Trophoblast cell (in vitro differentiated cells and primary cell): ENCODE measurements around the gene UGT1A7.

ENCODE experiments used
- DNase-seq, 2 donors: peaks; one replicate each; pipeline ENCODE4 v3.0.0-alpha.2; 2016
- H2AFZ ChIP-seq: 2 replicates; pipeline ENCODE4 v1.6.1; 2013; ENCODE audit warnings: low read length, moderate library complexity, mild to moderate bottlenecking; ENCODE audit not compliant: insufficient read depth, poor library complexity
- H2AK5ac ChIP-seq: 2 replicates; pipeline ENCODE4 v1.6.1; 2013; ENCODE audit warnings: mild to moderate bottlenecking, low read length
- H2BK120ac ChIP-seq: 2 replicates; pipeline ENCODE4 v1.6.1; 2013; ENCODE audit warnings: low read length, mild to moderate bottlenecking, moderate library complexity; ENCODE audit not compliant: insufficient read depth, poor library complexity
- H2BK12ac ChIP-seq: 2 replicates; pipeline ENCODE4 v1.6.1; 2013; ENCODE audit warnings: mild to moderate bottlenecking, low read length, moderate library complexity
- H2BK5ac ChIP-seq: 2 replicates; pipeline ENCODE4 v1.6.1; 2013; ENCODE audit warnings: low read length, low read depth, moderate library complexity, mild to moderate bottlenecking; ENCODE audit not compliant: poor library complexity
- H3K14ac ChIP-seq: 2 replicates; pipeline ENCODE4 v1.6.1; 2013; ENCODE audit warnings: mild to moderate bottlenecking, low read length
- H3K18ac ChIP-seq: 2 replicates; pipeline ENCODE4 v1.6.1; 2013; ENCODE audit warnings: mild to moderate bottlenecking, low read length
- H3K23ac ChIP-seq: 2 replicates; pipeline ENCODE4 v1.6.1; 2013; ENCODE audit warnings: low read length
- H3K27ac ChIP-seq: 2 replicates; pipeline ENCODE4 v1.5.1; 2013; ENCODE audit warnings: low read depth, mild to moderate bottlenecking, inconsistent platforms, low read length, moderate library complexity
- H3K27me3 ChIP-seq: 2 replicates; pipeline ENCODE4 v1.6.1; 2013; ENCODE audit warnings: inconsistent platforms, mild to moderate bottlenecking, low read length, moderate library complexity; ENCODE audit not compliant: insufficient read depth
- H3K36me3 ChIP-seq, 2 experiments: 1 replicate in 1 of 2; 2 replicates in 1 of 2; pipeline ENCODE4 v1.6.1; 2013; ENCODE audit warnings: low read length in 2 of 2, mild to moderate bottlenecking in 2 of 2, moderate library complexity in 1 of 2; ENCODE audit not compliant: insufficient read depth in 2 of 2, control insufficient read depth in 1 of 2
- H3K4ac ChIP-seq: 2 replicates; pipeline ENCODE4 v1.6.1; 2013; ENCODE audit warnings: low read depth, mild to moderate bottlenecking, low read length, moderate library complexity
- H3K4me1 ChIP-seq, 2 experiments: 1 replicate in 1 of 2; 2 replicates in 1 of 2; pipeline ENCODE4 v1.6.1; 2013; ENCODE audit warnings: low read length in 2 of 2, mild to moderate bottlenecking in 2 of 2, moderate library complexity in 1 of 2; ENCODE audit not compliant: insufficient read depth in 2 of 2, control insufficient read depth in 1 of 2
- H3K4me2 ChIP-seq: 2 replicates; pipeline ENCODE4 v1.6.1; 2013; ENCODE audit warnings: inconsistent platforms, mild to moderate bottlenecking, low read length, moderate library complexity
- H3K4me3 ChIP-seq: 2 replicates; pipeline ENCODE4 v1.5.1; 2013; ENCODE audit warnings: mild to moderate bottlenecking, low read depth, low read length, inconsistent platforms
- H3K79me1 ChIP-seq: one replicate; pipeline ENCODE4 v1.6.1; 2013; ENCODE audit warnings: low read length
- H3K79me2 ChIP-seq: 2 replicates; pipeline ENCODE4 v1.6.1; 2013; ENCODE audit warnings: low read length, mild to moderate bottlenecking; ENCODE audit not compliant: control insufficient read depth, insufficient read depth, poor library complexity
- H3K9ac ChIP-seq: 2 replicates; pipeline ENCODE4 v1.6.1; 2013; ENCODE audit warnings: mild to moderate bottlenecking, low read length
- H3K9me3 ChIP-seq: 2 replicates; pipeline ENCODE4 v1.6.1; 2013; ENCODE audit warnings: low read depth, mild to moderate bottlenecking, control low read depth, inconsistent platforms, low read length; ENCODE audit not compliant: insufficient read depth
- H4K12ac ChIP-seq: 2 replicates; pipeline ENCODE4 v1.6.1; 2013; ENCODE audit warnings: low read depth, mild to moderate bottlenecking, low read length, moderate library complexity
- H4K8ac ChIP-seq: 2 replicates; pipeline ENCODE4 v1.6.1; 2013; ENCODE audit warnings: low read depth, mild to moderate bottlenecking, low read length, moderate library complexity
- H4K91ac ChIP-seq: one replicate; pipeline ENCODE4 v1.6.1; 2013; ENCODE audit warnings: low read depth, mild to moderate bottlenecking, low read length, moderate library complexity
- WGBS: extraction: QIAGEN DNeasy Blood & Tissue Kit; methylation state at CpG from one replicate; pipeline ENCODE4 v1.1.7; 2013; ENCODE audit warnings: missing lambda C conversion rate; ENCODE audit not compliant: insufficient read length, insufficient coverage; ENCODE audit errors: extremely low coverage; 5-methylcytosine and 5-hydroxymethylcytosine counted together

Gene UGT1A7

DNA sequence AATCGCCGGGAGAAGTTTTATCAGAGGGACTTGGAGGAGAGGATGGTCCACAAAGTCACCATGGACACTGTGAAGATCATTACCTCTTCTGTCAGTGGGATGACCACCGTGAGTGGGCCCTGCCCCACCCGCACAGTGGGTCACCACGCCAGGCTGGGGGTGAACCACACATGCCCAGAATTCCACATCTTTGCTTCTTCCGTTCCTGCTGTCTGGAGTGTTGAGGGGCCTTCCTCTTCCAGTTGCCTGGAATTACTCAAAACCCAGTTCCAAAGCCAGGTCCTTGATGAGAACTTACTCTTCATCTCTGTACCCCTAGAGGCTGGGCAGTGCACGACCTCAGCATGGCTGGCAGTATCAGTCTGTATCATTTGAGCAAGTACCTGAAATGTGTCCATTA is 118.5 kb downstream of the UGT1A7 start:
- H3K79me2 ChIP-seq = no peaks in the 10 kb centered on the region
- H2BK5ac ChIP-seq = no peak overlapping the region
- H2BK120ac ChIP-seq = no peak overlapping the region
- WGBS = no CpG with 5 or more reads among the region's 7 CpGs
- no peak overlapping the region for H3K23ac ChIP-seq
- H2AK5ac ChIP-seq = no peak overlapping the region
- no peak for DNase-seq
- peaks cover 15% of the 10 kb centered on the region for H3K9me3 ChIP-seq
- H3K4me2 ChIP-seq = no peak overlapping the region
- H3K14ac ChIP-seq = no peak overlapping the region
- H3K79me1 ChIP-seq = no peaks in the 10 kb centered on the region
- H3K9ac ChIP-seq = no peak overlapping the region
- no peak overlapping the region for H4K91ac ChIP-seq
- no peak overlapping the region for H3K18ac ChIP-seq
- H3K4ac ChIP-seq = no peak overlapping the region
- H4K12ac ChIP-seq = no peak overlapping the region
- H4K8ac ChIP-seq = no peak overlapping the region
- no peak overlapping the region for H3K27ac ChIP-seq
- no peaks in the 10 kb centered on the region for H3K36me3 ChIP-seq
- H2BK12ac ChIP-seq = no peak overlapping the region
- no peak overlapping the region for H3K4me3 ChIP-seq
- no peaks in the 10 kb centered on the region for H3K4me1 ChIP-seq
- H3K27me3 ChIP-seq = no peaks in the 10 kb centered on the region
- H2AFZ ChIP-seq = no peak overlapping the region

DNA sequence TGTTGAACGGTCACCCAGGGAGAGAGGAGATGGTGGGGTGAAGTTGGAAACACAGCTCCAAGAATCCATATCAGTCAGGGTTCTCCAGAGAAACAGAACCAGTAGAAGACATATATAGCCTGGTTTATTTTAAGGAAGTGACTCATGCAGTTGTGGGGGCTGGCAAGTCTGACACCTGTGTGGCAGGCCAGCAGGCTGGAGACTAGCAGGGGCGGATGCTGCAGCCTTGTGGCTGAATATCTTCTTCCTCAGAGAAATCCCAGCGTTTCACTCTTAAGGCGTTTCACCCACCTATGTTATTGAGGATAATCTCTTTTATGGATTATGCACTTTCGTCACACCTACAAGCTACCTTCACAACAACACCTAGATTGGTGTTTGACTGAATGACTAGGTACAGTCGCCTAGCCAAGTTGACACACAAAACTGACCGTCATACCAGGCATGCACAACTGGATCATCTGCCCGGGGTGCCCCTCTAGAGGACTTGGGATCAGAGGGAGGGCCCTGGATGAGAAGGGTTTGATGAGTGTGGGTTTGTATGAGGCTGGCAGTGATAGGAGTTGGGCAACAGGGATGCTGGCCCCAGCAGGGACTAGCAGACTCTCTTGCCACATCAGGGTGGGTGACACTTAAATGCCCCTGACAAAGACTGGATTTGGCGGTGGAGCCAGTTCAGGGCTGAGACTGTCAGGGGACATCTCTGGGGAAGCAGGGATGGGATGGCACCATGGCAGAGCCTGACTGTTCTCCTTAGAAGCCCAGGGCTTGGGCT is 119.8 kb downstream of the UGT1A7 start:
- Histone ChIP-seq H3K23ac (no peak overlapping the region), H2BK12ac (no peak overlapping the region), H2AK5ac (no peak overlapping the region), H4K8ac (no peak overlapping the region), H3K4me2 (no peak overlapping the region), H3K14ac (no peak overlapping the region), H2BK5ac (no peak overlapping the region), H3K4ac (no peak overlapping the region), H3K27me3 (no peaks in the 10 kb centered on the region), H3K79me1 (no peaks in the 10 kb centered on the region), H3K9me3 (peaks cover 12% of the 10 kb centered on the region), H3K79me2 (no peaks in the 10 kb centered on the region), H3K4me3 (no peak overlapping the region), H3K27ac (no peak overlapping the region), H4K12ac (no peak overlapping the region), H2BK120ac (no peak overlapping the region), H3K18ac (no peak overlapping the region), H3K36me3 (no peaks in the 10 kb centered on the region), H2AFZ (no peak overlapping the region), H3K4me1 (no peaks in the 10 kb centered on the region), H4K91ac (no peak overlapping the region), H3K9ac (no peak overlapping the region)
- no CpG with 5 or more reads among the region's 9 CpGs for WGBS
- no peak for DNase-seq

DNA sequence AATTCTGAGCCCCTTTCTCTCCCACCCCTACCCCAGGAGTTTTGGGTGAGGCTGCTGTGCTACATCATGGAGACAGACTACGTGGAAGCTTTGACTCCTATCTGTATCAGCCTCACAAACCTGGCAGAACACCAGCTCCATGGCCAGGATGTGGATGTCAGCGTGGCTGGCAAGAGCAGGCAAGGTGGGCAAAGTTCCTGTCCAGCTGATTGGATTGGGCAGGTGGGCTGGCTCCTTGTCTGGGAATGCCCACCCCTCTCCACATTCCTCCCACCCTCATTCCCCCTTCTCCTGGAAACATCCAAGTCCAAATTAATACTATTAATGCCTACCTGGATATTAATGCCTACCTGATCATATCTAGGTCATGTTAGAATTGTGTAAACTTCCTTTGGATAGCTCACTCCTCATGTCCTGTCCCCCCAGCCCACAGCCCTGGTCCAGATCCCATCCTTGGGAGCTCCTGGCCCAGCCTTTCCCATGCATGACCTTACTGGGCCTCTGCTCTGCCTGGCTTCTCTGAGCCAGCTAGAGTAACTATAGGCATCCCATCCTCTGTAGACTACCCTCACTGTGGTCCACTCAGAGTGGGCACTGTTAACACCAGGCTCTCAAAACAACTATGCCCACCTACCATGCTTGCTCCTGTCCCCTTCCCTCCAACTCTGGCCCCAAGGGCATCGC is 120.6 kb downstream of the UGT1A7 start:
- H3K4ac ChIP-seq = no peak overlapping the region
- no peak overlapping the region for H2BK5ac ChIP-seq
- no peak overlapping the region for H3K4me3 ChIP-seq
- no CpG with 5 or more reads among the region's 3 CpGs for WGBS
- DNase-seq = no peak
- no peak overlapping the region for H4K12ac ChIP-seq
- H4K91ac ChIP-seq = no peak overlapping the region
- H3K36me3 ChIP-seq = no peaks in the 10 kb centered on the region
- no peak overlapping the region for H4K8ac ChIP-seq
- H3K4me1 ChIP-seq = no peaks in the 10 kb centered on the region
- H2BK120ac ChIP-seq = no peak overlapping the region
- no peak overlapping the region for H3K14ac ChIP-seq
- H3K79me2 ChIP-seq = no peaks in the 10 kb centered on the region
- no peaks in the 10 kb centered on the region for H3K27me3 ChIP-seq
- H3K79me1 ChIP-seq = no peaks in the 10 kb centered on the region
- H3K23ac ChIP-seq = no peak overlapping the region
- no peak overlapping the region for H3K27ac ChIP-seq
- H2AFZ ChIP-seq = no peak overlapping the region
- no peak overlapping the region for H3K4me2 ChIP-seq
- H2AK5ac ChIP-seq = no peak overlapping the region
- H3K9me3 ChIP-seq = peaks cover 12% of the 10 kb centered on the region
- no peak overlapping the region for H3K18ac ChIP-seq
- no peak overlapping the region for H3K9ac ChIP-seq
- no peak overlapping the region for H2BK12ac ChIP-seq

DNA sequence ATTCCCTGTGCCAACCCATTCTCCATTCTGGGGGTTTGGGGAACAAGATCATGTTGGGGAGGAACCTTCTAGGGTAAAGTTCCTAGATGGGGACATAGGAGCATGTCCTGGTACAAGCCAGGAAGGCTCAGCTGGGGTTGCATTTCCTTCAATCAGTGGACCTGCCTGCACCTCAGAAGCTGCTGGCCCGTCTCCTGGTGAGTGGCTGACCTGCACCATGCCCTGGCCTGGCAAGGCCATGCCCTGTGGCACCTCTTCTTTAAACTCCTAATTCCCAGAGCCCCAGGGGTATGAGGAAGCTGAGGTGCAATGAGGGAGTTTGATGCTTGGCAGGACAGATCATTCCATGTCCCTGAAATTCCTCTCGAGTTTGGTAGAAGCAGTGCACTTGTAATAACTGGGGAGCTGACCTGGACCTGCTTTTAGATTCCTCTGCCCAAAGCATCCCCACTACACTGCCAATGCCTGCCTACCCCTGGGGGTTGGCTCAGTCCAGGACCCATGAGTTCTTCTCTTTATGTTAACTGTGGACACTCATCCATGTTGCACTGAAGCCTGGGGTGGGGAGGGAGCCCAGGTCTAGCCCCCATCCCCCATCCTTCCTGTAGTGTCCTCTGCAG is 121.7 kb downstream of the UGT1A7 start:
- H3K18ac ChIP-seq = no peak overlapping the region

More for the DNA sequence above, 121.7 kb downstream of the UGT1A7 start:
- Histone ChIP-seq H3K79me1 (no peaks in the 10 kb centered on the region), H3K9me3 (peaks cover 11% of the 10 kb centered on the region), H2BK12ac (no peak overlapping the region), H3K4ac (no peak overlapping the region), H2BK120ac (no peak overlapping the region), H2AK5ac (no peak overlapping the region), H3K27ac (no peak overlapping the region), H3K36me3 (no peaks in the 10 kb centered on the region), H3K79me2 (no peaks in the 10 kb centered on the region), H2AFZ (no peak overlapping the region), H2BK5ac (no peak overlapping the region), H3K4me3 (no peak overlapping the region), H3K14ac (no peak overlapping the region), H3K23ac (no peak overlapping the region), H4K12ac (no peak overlapping the region), H3K4me1 (no peaks in the 10 kb centered on the region), H3K9ac (no peak overlapping the region), H3K27me3 (no peaks in the 10 kb centered on the region), H3K4me2 (no peak overlapping the region), H4K91ac (no peak overlapping the region), H4K8ac (no peak overlapping the region)
- no CpG with 5 or more reads among the region's 2 CpGs for WGBS
- DNase-seq = no peak
